Stimulated activated CD4-positive, alpha-beta T cell treated with anti-CD3 and anti-CD28 coated beads, TNF-alpha, amount 100 ng/mL, for 24 hours (primary cell): Measurements from ENCODE around the gene SMAD6.

Source experiments
- DNase-seq, 3 experiments: peaks; one replicate each; pipeline ENCODE4 v3.0.0-alpha.2; 2020; ENCODE audit warnings: low read depth in 3 of 3

SMAD6 gene

GRCh38 chr15:66758844-66759243, 56.8 kb downstream of the SMAD6 start:
- no peak for DNase-seq

DNA sequence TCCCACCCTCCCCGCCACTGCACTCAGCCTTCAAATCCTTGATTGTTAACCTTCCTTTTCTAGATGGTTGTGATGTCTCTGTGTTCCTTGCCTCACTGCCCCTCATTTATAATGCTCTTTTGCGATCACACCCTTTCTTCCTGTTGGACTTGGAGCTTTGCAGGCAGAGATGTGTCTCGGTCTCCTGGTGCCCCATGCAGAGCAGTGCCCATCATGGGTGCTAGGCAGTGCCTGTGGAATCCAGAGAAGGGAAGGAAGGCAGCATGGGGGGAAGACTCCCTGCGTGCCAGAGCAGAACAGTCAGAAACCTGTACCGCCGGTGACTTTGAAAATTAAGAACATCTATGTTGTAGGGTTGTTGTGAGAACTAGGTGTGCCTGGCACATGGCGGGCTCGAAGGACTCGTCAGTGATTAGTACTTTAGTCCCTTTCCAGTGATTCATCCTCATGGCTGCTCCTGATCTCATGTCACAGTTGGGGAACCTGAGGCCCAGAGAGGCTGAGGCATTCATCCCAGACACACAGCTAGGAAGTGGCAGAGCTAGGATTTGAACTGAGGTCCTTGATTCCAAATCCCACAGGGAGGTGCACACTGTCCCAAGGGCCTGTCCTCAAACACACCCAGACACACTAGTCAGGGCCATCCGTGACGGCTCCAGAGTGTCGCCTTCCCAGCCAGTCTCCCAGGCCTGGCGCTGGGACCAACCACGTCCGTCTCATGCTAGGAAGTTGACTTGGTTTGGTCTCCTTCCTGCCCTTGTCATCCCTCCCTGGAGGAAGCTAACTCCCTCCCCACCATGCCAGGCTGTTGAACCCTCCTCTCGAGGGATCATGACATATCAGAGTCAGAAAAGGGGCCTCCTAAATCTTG, 58.3 kb downstream of the SMAD6 start:
- DNase-seq = no peak

GRCh38 chr15:66760968-66761725, 59.1 kb downstream of the SMAD6 start:
- DNase-seq = no peak

GRCh38 chr15:66761726-66762595, 59.9 kb downstream of the SMAD6 start:
- DNase-seq = no peak

GRCh38 chr15:66763186-66764071, 61.4 kb downstream of the SMAD6 start:
- no peak for DNase-seq

DNA sequence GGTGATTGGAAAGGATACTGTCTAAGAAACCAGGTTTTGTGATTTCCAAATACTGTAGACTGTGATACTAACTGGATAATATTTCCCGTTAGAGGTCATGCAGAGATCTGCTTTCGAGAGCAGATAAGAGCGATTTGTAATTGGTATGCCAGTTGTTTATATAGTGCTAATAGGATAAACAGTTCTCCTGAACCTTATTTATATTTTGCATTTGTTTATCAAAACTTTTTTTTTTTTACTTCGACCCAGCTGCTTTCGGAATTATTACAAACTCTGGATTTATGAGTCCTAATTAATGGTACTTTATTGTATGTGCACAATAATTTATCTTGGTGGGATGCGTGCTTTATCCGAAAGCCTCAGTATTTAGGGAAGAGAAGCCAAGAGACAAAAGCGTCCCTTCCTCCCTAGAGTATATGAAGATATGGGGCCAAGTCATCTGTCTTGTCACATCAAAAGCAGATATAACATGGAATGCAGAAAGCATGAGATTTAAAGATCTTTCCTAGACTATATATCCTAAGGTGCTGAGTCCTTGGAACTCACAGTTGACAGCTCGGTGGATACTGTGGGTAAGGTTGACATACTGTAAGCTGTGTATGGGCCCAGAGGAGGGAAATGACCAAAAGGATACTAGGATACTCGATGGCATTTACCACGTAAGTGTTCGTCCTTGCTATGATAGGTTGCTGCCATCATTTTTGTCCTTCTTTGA, 62.2 kb downstream of the SMAD6 start:
- no peak for DNase-seq

DNA sequence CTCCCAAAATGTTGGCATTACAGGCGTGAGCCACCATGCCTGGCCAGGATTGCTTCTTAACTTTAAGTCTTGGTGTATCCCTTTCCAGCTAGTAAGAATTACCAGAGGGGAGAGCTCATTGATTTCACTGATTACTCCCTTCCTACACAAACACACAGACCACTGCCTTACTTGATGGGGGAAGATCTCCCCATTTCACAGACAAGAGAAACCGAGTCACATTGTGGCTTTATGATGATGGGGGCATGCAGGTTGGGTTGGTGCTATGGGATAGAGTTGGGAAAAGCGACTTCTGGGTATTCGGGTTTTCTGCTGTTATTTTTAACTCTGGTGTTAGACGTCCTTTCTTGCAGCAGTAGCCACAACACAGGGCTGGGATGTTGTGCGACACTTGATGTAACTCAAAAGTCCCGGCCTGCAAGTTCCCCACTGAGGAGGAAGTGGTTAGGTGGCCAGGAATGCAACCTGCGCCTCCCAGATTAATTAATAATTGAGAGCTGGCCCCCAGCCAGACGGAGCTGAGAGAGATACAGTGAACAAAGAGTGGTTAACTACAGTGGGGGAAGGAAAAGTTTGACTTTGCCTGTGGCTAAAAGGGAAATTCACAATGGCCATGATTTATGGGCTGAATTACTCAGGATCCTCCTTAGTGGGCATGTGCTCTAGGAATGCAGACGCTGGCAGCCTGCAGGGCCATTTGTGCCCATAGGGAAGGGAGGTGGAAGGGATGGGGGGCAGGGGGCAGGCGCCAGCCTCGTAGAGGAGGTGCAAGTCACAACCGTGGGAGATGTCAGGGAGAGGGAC, 63.6 kb downstream of the SMAD6 start:
- DNase-seq = no peak

DNA sequence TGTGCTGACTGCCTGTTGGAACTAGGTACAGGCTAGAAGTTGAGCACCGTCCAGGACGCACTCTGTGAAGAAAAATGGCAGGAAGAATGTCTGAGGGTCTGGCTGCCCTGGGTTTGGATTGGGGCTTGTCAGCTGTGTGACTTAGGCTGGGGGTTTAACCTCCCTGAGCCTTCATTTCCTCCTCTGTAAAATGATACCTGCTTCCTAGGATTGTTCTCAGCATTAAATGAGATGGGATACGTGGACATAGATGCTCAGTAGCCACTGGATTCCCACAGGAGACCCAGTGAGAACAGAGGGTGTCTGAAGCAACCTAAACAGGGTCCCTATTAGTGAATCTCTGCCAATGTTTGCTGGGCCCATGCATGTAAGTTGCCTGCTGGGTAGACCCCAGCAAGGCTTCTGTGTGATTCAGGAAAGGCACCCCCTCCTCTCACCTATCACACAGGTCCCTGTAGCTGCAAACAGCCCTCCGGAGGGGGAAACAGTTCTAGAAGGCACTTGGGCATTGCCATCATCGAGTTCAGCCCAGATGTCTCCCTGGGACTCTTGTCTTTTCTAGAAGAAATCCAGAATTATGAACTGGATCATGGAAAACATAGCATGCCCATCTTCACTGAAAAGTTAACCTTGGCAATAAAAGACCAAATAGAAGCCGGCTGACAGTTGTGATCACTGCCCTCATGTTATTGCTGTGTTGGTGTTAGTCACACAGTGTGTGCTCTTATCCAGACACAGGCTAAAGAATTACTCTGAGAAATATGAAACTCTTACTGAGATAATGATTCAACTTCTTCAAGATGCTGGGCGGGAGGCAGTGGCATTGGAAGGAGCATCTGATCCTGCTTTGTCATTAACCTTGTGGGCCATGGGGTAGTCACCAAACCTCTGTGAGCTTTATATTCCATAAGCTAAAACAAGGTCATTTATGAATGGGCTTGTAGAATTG, 64.5 kb downstream of the SMAD6 start:
- DNase-seq = no peak

- DNase-seq = no peak
Measured at GRCh38 chr15:66767240-66767659, 65.2 kb downstream of the SMAD6 start.

- DNase-seq = no peak
Measured at GRCh38 chr15:66768987-66769386, 67.0 kb downstream of the SMAD6 start.

- no peak for DNase-seq
Measured at GRCh38 chr15:66770518-66771350, 68.7 kb downstream of the SMAD6 start.

DNA sequence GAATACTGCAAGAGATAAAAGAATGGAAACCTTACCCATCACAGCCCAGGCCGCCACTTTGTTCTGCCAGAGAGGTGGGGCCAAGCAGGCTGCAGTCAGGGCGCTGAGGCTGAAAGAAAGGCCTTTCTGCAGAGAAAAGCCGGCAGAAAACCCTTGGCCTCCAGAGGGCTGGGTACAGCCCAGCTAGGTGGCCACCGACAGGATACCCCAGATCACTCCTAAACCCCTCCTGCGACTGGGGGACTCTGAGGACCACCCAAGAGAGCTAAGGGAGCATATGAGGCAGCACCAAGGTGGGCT, 69.3 kb downstream of the SMAD6 start:
- DNase-seq = no peak

DNA sequence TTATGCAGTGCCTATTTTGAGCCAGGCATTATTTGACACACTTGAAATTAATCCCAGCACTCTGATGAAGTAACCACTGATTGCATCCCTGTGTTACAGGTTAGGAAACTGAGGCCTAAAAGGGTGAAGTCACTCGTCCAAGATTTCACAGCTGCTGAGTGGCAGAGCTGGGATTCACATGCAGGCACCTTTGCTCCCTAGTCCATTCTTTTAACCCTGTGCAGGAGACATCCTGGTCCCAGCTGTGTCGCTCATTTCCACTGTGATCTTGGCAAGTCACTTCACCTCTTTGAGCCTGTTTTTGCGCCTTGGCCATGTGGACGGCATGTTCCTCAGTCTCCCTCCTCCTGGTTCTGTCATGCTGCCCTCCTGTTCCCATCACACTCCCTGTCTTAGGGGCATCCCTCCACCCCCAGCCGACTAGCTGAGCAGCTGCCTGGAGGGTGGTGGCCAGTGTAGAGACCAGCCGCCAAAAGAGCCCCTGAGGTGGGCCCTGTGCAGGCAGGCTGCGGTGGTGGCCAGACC, 70.6 kb downstream of the SMAD6 start:
- DNase-seq = no peak

DNA sequence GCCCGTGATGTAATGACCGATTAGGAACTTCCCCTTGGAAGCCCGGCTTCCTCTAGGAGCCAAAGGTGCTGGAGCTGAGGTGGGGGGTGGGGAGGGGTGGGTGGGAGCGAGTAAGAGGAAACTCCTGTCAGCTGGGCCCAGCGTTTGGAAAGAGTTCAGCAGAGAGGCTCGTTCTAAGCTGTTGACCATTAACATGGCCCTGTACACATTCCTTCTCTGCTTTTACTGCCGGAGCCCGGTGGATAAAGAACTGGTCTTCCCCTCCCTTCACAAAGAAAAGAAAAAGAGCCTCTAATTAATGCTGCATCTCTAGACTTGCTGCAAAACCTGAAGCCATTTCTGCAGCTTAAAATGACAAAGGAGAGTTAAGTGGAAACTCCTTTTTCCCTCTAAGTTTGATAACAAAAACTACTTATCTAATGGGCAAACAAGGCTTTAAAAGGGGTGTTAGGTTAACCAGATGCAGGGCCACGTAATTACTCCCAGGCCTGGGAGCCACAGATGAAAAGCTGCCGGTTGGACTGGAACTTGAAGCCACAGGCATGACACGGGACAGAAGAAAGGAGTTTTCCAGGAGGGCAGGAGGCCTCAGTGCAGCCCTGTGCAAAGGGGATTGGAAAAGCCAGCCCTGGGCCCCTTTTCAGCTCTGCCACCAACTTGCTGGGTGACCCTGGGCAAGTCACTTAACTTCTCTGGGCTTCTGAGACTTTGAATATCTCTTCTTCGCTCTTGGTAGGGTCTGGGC, 71.3 kb downstream of the SMAD6 start:
- DNase-seq = no peak

DNA sequence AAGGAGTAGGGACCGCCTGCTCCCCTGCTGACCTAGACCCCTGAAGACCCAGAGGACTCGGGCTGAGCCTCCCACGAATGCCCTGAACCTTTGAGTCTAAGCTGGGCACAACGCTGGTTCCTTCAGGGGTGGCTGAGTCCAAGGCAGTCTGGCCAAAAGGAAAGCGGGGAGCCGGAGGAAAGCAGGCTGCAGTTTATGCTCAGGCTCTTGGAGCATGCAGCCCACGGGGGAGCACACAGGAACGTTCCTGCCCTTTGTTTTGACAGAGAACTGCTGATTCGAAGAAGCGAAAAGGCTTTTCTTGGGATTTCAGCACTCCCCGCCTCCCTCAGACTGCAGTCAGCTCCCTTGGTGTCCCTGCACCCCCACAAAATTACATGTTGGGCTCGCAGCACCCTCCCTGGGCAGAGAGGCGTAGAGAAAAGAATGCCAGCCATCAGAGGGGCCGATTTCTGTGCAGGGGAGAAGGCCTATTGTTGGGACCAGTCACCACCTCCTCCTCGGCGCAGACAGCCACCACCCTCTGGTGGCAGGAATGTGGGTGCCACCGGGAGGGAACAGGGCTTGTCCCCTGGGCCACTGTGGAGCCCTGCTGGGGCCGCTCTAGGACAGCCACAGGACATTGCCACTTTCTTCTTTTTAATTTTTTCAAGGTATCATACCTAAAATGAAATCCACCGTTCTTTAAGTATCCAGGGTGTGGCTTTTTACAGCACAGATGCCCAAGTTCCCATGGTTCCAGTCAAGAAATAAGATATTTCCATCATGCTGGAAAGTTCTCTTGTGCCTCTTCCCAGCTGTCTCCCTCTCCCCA, 72.2 kb downstream of the SMAD6 start:
- peak; percentile 8 to 42 (median 18) for DNase-seq
